Amygdala (tissue), 56 donors: ENCODE results near the gene CDK19.

Source experiments
- DNase-seq, 56 donors: peaks; one replicate each; lab custom pipeline; 2025; lab: John Stamatoyannopoulos, UW

The CDK19 gene

DNA sequence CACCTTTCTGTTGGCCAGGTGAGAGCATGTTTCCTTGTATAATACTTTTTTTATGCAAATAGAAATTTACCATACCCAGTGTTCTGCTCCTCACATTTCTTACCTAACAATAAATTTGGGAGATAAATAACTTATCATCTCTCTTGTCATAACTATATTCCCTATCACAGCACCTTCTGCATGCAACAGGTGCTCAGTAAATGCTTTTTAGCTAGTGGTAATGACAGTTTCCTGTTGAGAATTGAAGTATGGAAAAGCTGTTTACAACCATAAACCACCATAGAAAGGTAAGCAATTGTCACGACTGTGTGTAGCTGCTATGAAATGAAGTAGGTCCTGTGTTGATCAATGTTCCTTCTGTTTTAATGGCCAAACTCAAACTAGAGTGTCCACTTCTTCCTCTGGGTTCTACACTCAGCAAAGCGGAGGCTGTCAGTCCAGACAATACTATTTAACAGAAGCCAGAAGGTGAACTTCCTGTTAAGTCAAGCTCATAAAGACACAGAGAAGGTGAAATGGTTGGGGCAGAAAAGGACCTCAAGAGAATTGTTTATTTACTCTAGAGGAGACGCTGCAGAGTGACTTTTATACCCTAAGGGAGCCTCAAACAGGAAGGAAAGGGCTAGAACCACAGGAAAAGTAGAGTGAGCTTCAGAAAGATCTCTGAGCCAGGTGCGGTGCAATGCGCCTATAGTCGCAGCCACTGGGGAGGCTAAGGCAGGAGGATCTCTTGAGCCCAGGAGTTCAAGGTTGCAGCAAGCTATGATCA lies 254.8 kb downstream of the CDK19 start:
- no peak for DNase-seq
